Gastrocnemius medialis (tissue), 4 donors: Measurements from ENCODE around the gene LAMA1.

Experiments used
- CTCF ChIP-seq, 5 experiments: fragments of 450-650 bp in 3 of 5; fragments of 200-600 bp in 2 of 5; sonication (generic) in 2 of 5; IDR thresholded peaks in 4 of 5; conservative IDR thresholded peaks in 1 of 5; 1 replicate in 4 of 5; 2 replicates in 1 of 5; pipeline ENCODE4 v1.5.1; 2016 to 2019; ENCODE audit warnings: antibody characterized with exemption in 5 of 5, mild to moderate bottlenecking in 3 of 5, moderate library complexity in 3 of 5
- POLR2A ChIP-seq, 2 donors: fragments of 450-650 bp; IDR thresholded peaks; one replicate each; pipeline ENCODE4 v1.6.1; 2017; ENCODE audit warnings: antibody characterized with exemption in 2 of 2, mild to moderate bottlenecking in 2 of 2, moderate library complexity in 2 of 2

- no peak for TF ChIP-seq CTCF (IDR thresholded peaks at IDR 0.05 in 4 of 5, conservative IDR thresholded peaks at IDR 0.05 in 1 of 5)
- TF ChIP-seq POLR2A (IDR thresholded peaks at IDR 0.05), result no peak
Measured at GRCh38 chr18:6980363-6980762, 137.2 kb downstream of the LAMA1 start.
